ENCODE results near the gene MINDY4. TPM values are rescaled to one million over a fixed set of nuclear protein-coding genes. Genes with fewer than 3 reads are reported as not detected.

The MINDY4 gene
- total and polyA plus RNA-seq, 4 donors, result 0.93 to 6.1 (median 1.9) TPM

- TF ChIP-seq JUND (IDR thresholded peaks at IDR 0.05) (no peak), REST (IDR thresholded peaks at IDR 0.05) (no peak), MAX (IDR thresholded peaks at IDR 0.05) (no peak), TAF1 (conservative IDR thresholded peaks at IDR 0.05) (no peak)
Measured at GRCh38 chr7:30880941-30881340, 109.7 kb downstream of the MINDY4 start (continued).

GRCh38 chr7:30881448-30881847 is 110.2 kb downstream of the MINDY4 start:
- DNase-seq (ENCODE audit: low spot score), result no peak
- no peaks in the 10 kb centered on the region for H3K27me3 ChIP-seq (ENCODE audit: control insufficient read depth in 4 of 4, insufficient read depth in 4 of 4, low read length in 3 of 4)
- no peak overlapping the region for H3K9ac ChIP-seq (ENCODE audit: low read depth in 1 of 2, low read length in 2 of 2)
- TF ChIP-seq HNF4A (conservative IDR thresholded peaks at IDR 0.05) (no peak), HNF4G (IDR thresholded peaks at IDR 0.05) (no peak), CTCF (IDR thresholded peaks at IDR 0.05; ENCODE audit: low read depth, low read length, missing input control) (no peak), FOXA1 (IDR thresholded peaks at IDR 0.05) (no peak), RXRA (IDR thresholded peaks at IDR 0.05) (no peak), JUND (IDR thresholded peaks at IDR 0.05) (no peak), RAD21 (IDR thresholded peaks at IDR 0.05) (no peak), ATF3 (IDR thresholded peaks at IDR 0.05) (no peak), EGR1 (IDR thresholded peaks at IDR 0.05; ENCODE audit: low read depth in 2 of 2) (no peak)
- no peaks in the 10 kb centered on the region for H3K9me3 ChIP-seq (ENCODE audit: control insufficient read depth in 4 of 4, low read length in 3 of 4)
- WGBS, result 94% methylated on average over 7 of the region's 7 CpGs
- no peak overlapping the region for H3K4me3 ChIP-seq (ENCODE audit: low read depth in 1 of 3, low read length in 3 of 3)
- no peak overlapping the region for H3K27ac ChIP-seq (ENCODE audit: low read depth in 1 of 2, low read length in 2 of 2)
- peaks cover 0 to 8% (median 1%) of the 10 kb centered on the region in 4 donors for H3K4me1 ChIP-seq (ENCODE audit: control insufficient read depth in 4 of 4, insufficient read depth in 4 of 4, low read length in 3 of 4)
- no peaks in the 10 kb centered on the region for H3K36me3 ChIP-seq (ENCODE audit: control insufficient read depth in 4 of 4, insufficient read depth in 3 of 4, low read depth in 1 of 4, low read length in 3 of 4)

GRCh38 chr7:30884881-30885280 is 113.7 kb downstream of the MINDY4 start:
- Histone ChIP-seq H3K36me3 (ENCODE audit: control insufficient read depth in 4 of 4, insufficient read depth in 3 of 4, low read depth in 1 of 4, low read length in 3 of 4) (no peaks in the 10 kb centered on the region), H3K9ac (ENCODE audit: low read depth in 1 of 2, low read length in 2 of 2) (no peak overlapping the region), H3K27ac (ENCODE audit: low read depth in 1 of 2, low read length in 2 of 2) (no peak overlapping the region), H3K27me3 (ENCODE audit: control insufficient read depth in 4 of 4, insufficient read depth in 4 of 4, low read length in 3 of 4) (no peaks in the 10 kb centered on the region), H3K9me3 (ENCODE audit: control insufficient read depth in 4 of 4, low read length in 3 of 4) (no peaks in the 10 kb centered on the region), H3K4me3 (ENCODE audit: low read depth in 1 of 3, low read length in 3 of 3) (no peak overlapping the region), H3K4me1 (ENCODE audit: control insufficient read depth in 4 of 4, insufficient read depth in 4 of 4, low read length in 3 of 4) (peaks cover 0 to 3% (median under 1%) of the 10 kb centered on the region in 4 donors)
- TF ChIP-seq JUND (IDR thresholded peaks at IDR 0.05), result no peak
- TF ChIP-seq ATF3 (IDR thresholded peaks at IDR 0.05), result no peak
- DNase-seq (ENCODE audit: low spot score), result no peak
